ENCODE data around the gene PROCA1. TPM values are rescaled to one million over a fixed set of nuclear protein-coding genes. Genes with fewer than 3 reads are reported as not detected.
A peak's percentile ranks its signal among the peaks of the same experiment; 100 is the strongest.

PROCA1 gene
- total and polyA plus RNA-seq, 2 of the 13 experiments (the other 11 are each of a cell fraction or from before 2014, with no cell fraction given), result 0.73 to 1.5 TPM

GRCh38 chr17:28698253-28698941 lies 13.3 kb downstream of the PROCA1 start (continued):
- TF ChIP-seq REPIN1 (CRISPR knock-in tag; IDR thresholded peaks at IDR 0.05; ENCODE audit: borderline replicate concordance, low read depth) (peak; percentile 86; the same call in 1 of the 2 replicates), TOPORS (CRISPR knock-in tag; IDR thresholded peaks at IDR 0.05) (no peak), UBTF (CRISPR knock-in tag; IDR thresholded peaks at IDR 0.05) (peak; percentile 73), MXD3 (CRISPR knock-in tag; IDR thresholded peaks at IDR 0.05) (0 out of 2 replicates have a peak, but pooled peaks have one; percentile 15), HNF4G (IDR thresholded peaks at IDR 0.05; ENCODE audit: borderline replicate concordance, low read depth, low read length) (peak; percentile 95), HNF4G (CRISPR knock-in tag; IDR thresholded peaks at IDR 0.05; ENCODE audit: borderline replicate concordance, low read depth) (peak; percentile 99), NR2C2 (CRISPR knock-in tag; IDR thresholded peaks at IDR 0.05; ENCODE audit: borderline replicate concordance) (peak; percentile 59; the same call in 1 of the 2 replicates), GTF2F1 (IDR thresholded peaks at IDR 0.05; ENCODE audit: low read length) (no peak), MEF2D (CRISPR knock-in tag; IDR thresholded peaks at IDR 0.05) (peak; percentile 73), ZNF34 (CRISPR knock-in tag; IDR thresholded peaks at IDR 0.05; ENCODE audit: borderline replicate concordance) (no peak), ETV6 (CRISPR knock-in tag; conservative IDR thresholded peaks at IDR 0.05) (no peak), MAFG (CRISPR knock-in tag; IDR thresholded peaks at IDR 0.05) (no peak), ZBTB14 (CRISPR knock-in tag; IDR thresholded peaks at IDR 0.05) (no peak), GZF1 (CRISPR knock-in tag; IDR thresholded peaks at IDR 0.05) (0 out of 2 replicates have a peak, but pooled peaks have one; percentile 41), HOXA9 (CRISPR knock-in tag; IDR thresholded peaks at IDR 0.05; ENCODE audit: borderline replicate concordance) (peak; percentile 59; the same call in 1 of the 2 replicates), MLX (CRISPR knock-in tag; IDR thresholded peaks at IDR 0.05) (peak; percentile 67), ZNF281 (CRISPR knock-in tag; IDR thresholded peaks at IDR 0.05; ENCODE audit: borderline replicate concordance) (peak; percentile 95), ZBTB46 (CRISPR knock-in tag; IDR thresholded peaks at IDR 0.05; ENCODE audit: borderline replicate concordance) (no peak), CHCHD3 (CRISPR knock-in tag; IDR thresholded peaks at IDR 0.05) (no peak), ZNF703 (CRISPR knock-in tag; IDR thresholded peaks at IDR 0.05; ENCODE audit: borderline replicate concordance) (no peak)

All from HepG2 (cell line).